ENCODE measurements around the gene FERMT1. TPM values are rescaled to one million over a fixed set of nuclear protein-coding genes. Genes with fewer than 3 reads are reported as not detected.

The FERMT1 gene
- total and polyA plus RNA-seq, 2 donors (not counting 3 experiments of a cell fraction or from before 2014, with no cell fraction given), result 0.11 to 1.5 TPM

DNA sequence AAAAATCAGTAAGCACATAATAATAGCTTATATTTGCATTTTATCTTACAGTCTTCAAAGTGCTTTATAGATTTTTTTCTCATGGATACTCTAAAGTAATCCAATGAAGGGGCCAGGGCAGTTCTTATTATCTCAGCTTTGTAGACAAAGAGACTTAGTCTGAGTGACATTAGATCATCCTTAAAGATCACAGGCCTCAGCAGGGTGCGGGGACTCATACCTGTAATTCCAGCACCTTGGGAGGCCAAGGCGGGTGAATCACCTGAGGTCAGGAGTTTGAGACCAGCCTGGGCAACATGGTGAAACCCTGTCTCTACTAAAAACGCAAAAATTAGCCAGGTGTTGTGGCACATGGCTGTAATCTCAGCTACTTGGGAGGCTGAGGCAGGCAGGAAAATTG lies 14.5 kb downstream of the FERMT1 start:
- ChIA-PET CTCF (interaction anchor here (1.5 kb wide), 1 partner anchor 14 kb away, joined by 3 read pairs; the partner anchor contains the start of gene FERMT1), POLR2A (interaction anchor here (0.7 kb wide), 1 partner anchor 101 kb away, joined by 4 read pairs; no protein-coding TSS in a partner anchor)
- BruUV-seq (replicated peaks), result no TSS peak
- Histone ChIP-seq H3K4me1 (ENCODE audit: control insufficient read depth, extremely low read depth, insufficient read depth, low read length) (no peaks in the 10 kb centered on the region), H3K27ac (ENCODE audit: insufficient read depth, low read depth, low read length) (no peak overlapping the region), H3K9me1 (replicated peaks; ENCODE audit: control insufficient read depth, extremely low read depth, insufficient read depth, low read length) (no peaks in the 10 kb centered on the region), H2AFZ (ENCODE audit: low read depth, low read length) (no peak overlapping the region), H4K20me1 (replicated peaks; ENCODE audit: control insufficient read depth, extremely low read depth, insufficient read depth, low read length) (no peaks in the 10 kb centered on the region), H3K27me3 (ENCODE audit: control insufficient read depth in 2 of 2, insufficient read depth in 2 of 2, low read length in 2 of 2) (no peaks in the 10 kb centered on the region), H3K9ac (replicated peaks; ENCODE audit: extremely low read depth, insufficient read depth, low read length) (no peak overlapping the region), H3K79me2 (ENCODE audit: control insufficient read depth, insufficient read depth, low read length) (no peaks in the 10 kb centered on the region), H3K4me2 (ENCODE audit: insufficient read depth, low read length) (no peak overlapping the region), H3K36me3 (ENCODE audit: control insufficient read depth in 2 of 2, extremely low read depth in 1 of 2, insufficient read depth in 2 of 2, low read length in 2 of 2) (no peaks in the 10 kb centered on the region), H3K9me3 (replicated peaks; ENCODE audit: control insufficient read depth, insufficient read depth, low read length) (no peaks in the 10 kb centered on the region), H3K4me3 (replicated peaks in 1 of 3; ENCODE audit: insufficient read depth in 1 of 3, low read depth in 1 of 3, low read length in 3 of 3) (no peak overlapping the region)
- dilution Hi-C loops (cut with MboI; ENCODE audit: extremely low pct_ligation_motif_present, low sequenced_read_pairs), result no loop called here
- TF ChIP-seq EZH2 (IDR thresholded peaks at IDR 0.05; ENCODE audit: borderline replicate concordance, low read depth, low read length, severe bottlenecking) (no peak), POLR2AphosphoS5 (IDR thresholded peaks at IDR 0.05; ENCODE audit: insufficient read depth, low read depth, low read length) (no peak), JUN (IDR thresholded peaks at IDR 0.05; ENCODE audit: borderline replicate concordance, insufficient read depth, insufficient read length, low read depth) (no peak), MYC (IDR thresholded peaks at IDR 0.05; ENCODE audit: low read depth, low read length) (no peak), FOS (IDR thresholded peaks at IDR 0.05; ENCODE audit: borderline replicate concordance, insufficient read depth, low read length) (no peak), POLR2A (IDR thresholded peaks at IDR 0.05; ENCODE audit: low read depth, low read length) (no peak), GATA2 (IDR thresholded peaks at IDR 0.05; ENCODE audit: insufficient read depth, insufficient read length, low read depth, low read length) (no peak)
- TF ChIP-seq, protein P1, sequence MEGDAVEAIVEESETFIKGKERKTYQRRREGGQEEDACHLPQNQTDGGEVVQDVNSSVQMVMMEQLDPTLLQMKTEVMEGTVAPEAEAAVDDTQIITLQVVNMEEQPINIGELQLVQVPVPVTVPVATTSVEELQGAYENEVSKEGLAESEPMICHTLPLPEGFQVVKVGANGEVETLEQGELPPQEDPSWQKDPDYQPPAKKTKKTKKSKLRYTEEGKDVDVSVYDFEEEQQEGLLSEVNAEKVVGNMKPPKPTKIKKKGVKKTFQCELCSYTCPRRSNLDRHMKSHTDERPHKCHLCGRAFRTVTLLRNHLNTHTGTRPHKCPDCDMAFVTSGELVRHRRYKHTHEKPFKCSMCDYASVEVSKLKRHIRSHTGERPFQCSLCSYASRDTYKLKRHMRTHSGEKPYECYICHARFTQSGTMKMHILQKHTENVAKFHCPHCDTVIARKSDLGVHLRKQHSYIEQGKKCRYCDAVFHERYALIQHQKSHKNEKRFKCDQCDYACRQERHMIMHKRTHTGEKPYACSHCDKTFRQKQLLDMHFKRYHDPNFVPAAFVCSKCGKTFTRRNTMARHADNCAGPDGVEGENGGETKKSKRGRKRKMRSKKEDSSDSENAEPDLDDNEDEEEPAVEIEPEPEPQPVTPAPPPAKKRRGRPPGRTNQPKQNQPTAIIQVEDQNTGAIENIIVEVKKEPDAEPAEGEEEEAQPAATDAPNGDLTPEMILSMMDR (IDR thresholded peaks at IDR 0.05; ENCODE audit: extremely low read depth in 1 of 2, insufficient read depth in 1 of 2, low read depth in 1 of 2, low read length in 2 of 2), result no peak
- TF ChIP-seq, protein P2, sequence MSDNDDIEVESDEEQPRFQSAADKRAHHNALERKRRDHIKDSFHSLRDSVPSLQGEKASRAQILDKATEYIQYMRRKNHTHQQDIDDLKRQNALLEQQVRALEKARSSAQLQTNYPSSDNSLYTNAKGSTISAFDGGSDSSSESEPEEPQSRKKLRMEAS (IDR thresholded peaks at IDR 0.05; ENCODE audit: insufficient read depth, insufficient read length), result no peak
- FAIRE-seq (no peak), DNase-seq (ENCODE audit: low read depth, low spot score) (no peak)
- intact Hi-C loops (cut with micrococcal nuclease), result no loop called here

Data from endothelial cell of umbilical vein (primary cell).